ENCODE results near the gene ABHD11. TPM values are rescaled to one million over a fixed set of nuclear protein-coding genes. Genes with fewer than 3 reads are reported as not detected.

Gene ABHD11
- total RNA-seq, 5 donors from 2014 or later (not counting 1 experiment from before 2014, with no cell fraction given): 14.5 to 24.3 (median 18.8) TPM

DNA sequence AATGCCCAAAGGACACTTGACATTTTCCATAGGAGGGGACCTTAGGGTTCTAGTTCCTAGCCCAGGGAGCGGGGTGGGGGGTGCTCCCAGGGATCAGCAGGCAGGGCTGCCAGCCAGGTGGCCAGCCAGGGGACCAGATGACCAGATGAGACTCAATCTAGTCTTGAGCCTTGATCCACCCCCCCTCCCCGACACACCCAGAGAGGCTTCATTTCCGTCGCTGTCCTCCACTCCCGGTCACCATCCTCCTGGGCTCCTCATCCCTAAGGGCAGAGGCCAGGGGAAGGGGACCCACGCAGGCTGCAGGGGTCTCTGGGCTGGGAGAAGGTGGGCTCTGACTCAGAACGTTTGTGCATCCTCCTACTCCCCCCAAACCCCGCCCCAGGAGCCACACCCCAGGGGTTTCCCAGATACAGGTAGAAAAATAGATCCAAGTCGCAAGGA is 20.1 kb downstream of the ABHD11 start:
- Mint-ChIP-seq H3K36me3 (no peaks in the 10 kb centered on the region), H3K9me3 (no peaks in the 10 kb centered on the region), H3K27ac (no peak overlapping the region), H3K27me3 (peaks cover 2 to 5% of the 10 kb centered on the region in 2 donors), H3K4me3 (peak overlapping the region; percentile 72 to 86 (median 86)), H3K4me1 (peaks cover 25 to 33% (median 26%) of the 10 kb centered on the region in 3 donors)
- Histone ChIP-seq H3K27me3 (replicated peaks in 1 of 2; ENCODE audit: control insufficient read depth in 2 of 2, extremely low read depth in 1 of 2, insufficient read depth in 2 of 2, low read length in 1 of 2) (peaks cover 5 to 29% of the 10 kb centered on the region in 2 experiments), H3K4me3 (ENCODE audit: control insufficient read depth in 1 of 2, extremely low read depth in 1 of 2, low read length in 1 of 2) (peak overlapping the region; percentile 73 to 82), H3K4me1 (ENCODE audit: control insufficient read depth in 1 of 2, extremely low read depth in 1 of 2, insufficient read depth in 2 of 2, low read length in 2 of 2) (peaks cover 14 to 42% of the 10 kb centered on the region in 2 experiments), H3K27ac (ENCODE audit: low read length) (peak overlapping the region; percentile 23), H3K36me3 (ENCODE audit: control insufficient read depth in 2 of 2, extremely low read depth in 1 of 2, insufficient read depth in 1 of 2, low read length in 1 of 2) (no peaks in the 10 kb centered on the region), H3K9me3 (no peaks in the 10 kb centered on the region)
- CTCF ChIA-PET: interaction anchor here in 1 of 2 donors (0.9 to 1.3 kb wide), 2 partner anchors 17 to 20 kb away, joined by 4 to 7 read pairs; partner anchors contain the start of gene ABHD11
- DNase-seq: peak in 4 of 35 experiments; percentile 24 to 45 (median 36)
- 26% methylated on average over 5 of the region's 9 CpGs for WGBS (ENCODE audit: insufficient coverage)
- no peak for ATAC-seq (replicated peaks in 1 of 4)
- POLR2A ChIA-PET: no interaction called here

DNA sequence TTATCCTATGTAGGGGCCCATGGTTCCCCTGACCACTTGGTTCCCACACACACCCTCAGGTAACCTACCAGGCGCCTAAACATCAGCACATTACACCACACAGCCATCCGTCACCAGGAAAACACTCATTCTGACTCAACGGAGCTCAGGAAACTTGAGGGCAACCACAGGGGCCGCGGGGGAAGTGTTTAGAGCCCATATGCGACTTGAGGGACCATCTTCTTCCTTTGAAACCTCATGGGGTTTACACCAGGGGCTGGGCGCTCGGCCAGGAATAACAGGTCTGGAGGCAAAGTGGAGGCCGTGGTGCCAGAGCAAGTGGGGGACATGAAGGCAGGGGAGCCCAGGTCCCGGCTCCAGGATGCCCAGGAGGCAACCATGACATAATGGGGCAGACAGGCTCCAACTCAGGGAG is 20.6 kb downstream of the ABHD11 start:
- peak; percentile 71 to 82 (median 74) for ATAC-seq (replicated peaks in 1 of 4)
- Histone ChIP-seq H3K27me3 (replicated peaks in 1 of 2; ENCODE audit: control insufficient read depth in 2 of 2, extremely low read depth in 1 of 2, insufficient read depth in 2 of 2, low read length in 1 of 2) (peaks cover 5 to 29% of the 10 kb centered on the region in 2 experiments), H3K36me3 (ENCODE audit: control insufficient read depth in 2 of 2, extremely low read depth in 1 of 2, insufficient read depth in 1 of 2, low read length in 1 of 2) (no peaks in the 10 kb centered on the region), H3K9me3 (no peaks in the 10 kb centered on the region), H3K27ac (ENCODE audit: low read length) (peak overlapping the region; percentile 23), H3K4me3 (ENCODE audit: control insufficient read depth in 1 of 2, extremely low read depth in 1 of 2, low read length in 1 of 2) (peak overlapping the region; percentile 73 to 82), H3K4me1 (ENCODE audit: control insufficient read depth in 1 of 2, extremely low read depth in 1 of 2, insufficient read depth in 2 of 2, low read length in 2 of 2) (peaks cover 14 to 42% of the 10 kb centered on the region in 2 experiments)
- Mint-ChIP-seq H3K27ac (peak overlapping the region; percentile 35 to 78), H3K4me3 (peak overlapping the region; percentile 72 to 86 (median 86)), H3K9me3 (no peaks in the 10 kb centered on the region), H3K27me3 (peaks cover 2 to 5% of the 10 kb centered on the region in 2 donors), H3K4me1 (peaks cover 26 to 34% (median 26%) of the 10 kb centered on the region in 3 donors), H3K36me3 (no peaks in the 10 kb centered on the region)
- 2% methylated on average over 7 of the region's 10 CpGs for WGBS (ENCODE audit: insufficient coverage)
- peak; percentile 40 to 79 (median 60) for DNase-seq
- ChIA-PET POLR2A (no interaction called here), CTCF (interaction anchor here in 1 of 2 donors (0.9 to 1.3 kb wide), 2 partner anchors 17 to 20 kb away, joined by 4 to 7 read pairs; partner anchors contain the start of gene ABHD11)

DNA sequence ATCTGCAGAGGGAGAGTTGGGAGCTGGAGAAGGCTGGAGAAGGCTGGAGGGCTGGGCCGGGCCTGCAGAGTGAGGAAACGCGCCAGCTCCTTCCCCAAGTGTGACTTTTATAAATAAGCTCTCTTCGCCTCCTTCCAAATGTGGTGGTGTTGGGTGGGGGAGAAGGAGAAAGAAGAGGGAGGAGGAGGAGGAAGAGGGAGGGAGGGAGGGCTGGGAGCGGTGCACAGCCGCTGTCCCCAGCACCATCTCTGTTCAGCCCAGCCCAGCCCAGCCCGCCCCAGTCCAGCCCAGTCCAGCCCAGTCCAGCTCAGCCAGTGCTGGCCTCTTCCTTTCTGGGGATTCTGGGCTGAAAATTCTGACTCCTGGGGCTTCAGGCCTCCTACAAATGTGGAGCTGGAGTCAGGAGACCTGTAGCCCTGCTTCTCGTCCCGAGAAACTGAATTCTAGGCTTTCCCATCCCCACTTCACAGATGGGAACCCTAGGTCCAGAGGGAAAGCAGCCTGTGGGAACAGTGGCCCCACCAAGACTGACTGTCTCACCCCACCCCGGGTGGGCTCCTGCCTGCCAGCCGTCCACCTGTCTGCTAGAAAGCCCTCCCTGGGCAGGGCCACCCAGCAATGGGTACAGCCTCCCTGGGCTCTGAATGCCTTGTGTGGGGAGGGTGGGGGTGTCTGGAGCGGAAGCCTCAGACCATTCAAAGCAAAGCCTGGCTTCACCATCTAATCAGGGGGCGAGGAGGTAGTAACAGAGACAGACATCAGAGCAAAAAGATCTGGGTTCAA is 21.4 kb downstream of the ABHD11 start:
- ATAC-seq (replicated peaks in 1 of 4) (no peak), DNase-seq (no peak)
- Histone ChIP-seq H3K27ac (ENCODE audit: low read length) (no peak overlapping the region), H3K4me3 (ENCODE audit: control insufficient read depth in 1 of 2, extremely low read depth in 1 of 2, low read length in 1 of 2) (peak overlapping the region in 1 of 2 donors; percentile 82), H3K4me1 (ENCODE audit: control insufficient read depth in 1 of 2, extremely low read depth in 1 of 2, insufficient read depth in 2 of 2, low read length in 2 of 2) (peaks cover 14 to 42% of the 10 kb centered on the region in 2 experiments), H3K27me3 (replicated peaks in 1 of 2; ENCODE audit: control insufficient read depth in 2 of 2, extremely low read depth in 1 of 2, insufficient read depth in 2 of 2, low read length in 1 of 2) (peaks cover 5 to 29% of the 10 kb centered on the region in 2 experiments), H3K9me3 (no peaks in the 10 kb centered on the region), H3K36me3 (ENCODE audit: control insufficient read depth in 2 of 2, extremely low read depth in 1 of 2, insufficient read depth in 1 of 2, low read length in 1 of 2) (no peaks in the 10 kb centered on the region)
- ChIA-PET POLR2A (interaction anchor here in 1 of 2 donors (0.6 kb wide), 1 partner anchor 21 kb away, joined by 4 read pairs; no protein-coding TSS in a partner anchor), CTCF (interaction anchor here (0.6 to 1.3 kb wide), 4 partner anchors 11 to 21 kb away, joined by 3 to 7 read pairs (median 4); partner anchors contain the start of gene ABHD11 (in 1 of the 2))
- no peaks in the 10 kb centered on the region for H3K9me3 Mint-ChIP-seq
- H3K4me3 Mint-ChIP-seq: peak overlapping the region; percentile 72 to 86 (median 86)
- H3K27me3 Mint-ChIP-seq: peaks cover 2 to 5% of the 10 kb centered on the region in 2 donors
- peaks cover 26 to 38% (median 30%) of the 10 kb centered on the region in 3 donors for H3K4me1 Mint-ChIP-seq
- 86% methylated on average over 4 of the region's 13 CpGs for WGBS (ENCODE audit: insufficient coverage)
- no peaks in the 10 kb centered on the region for H3K36me3 Mint-ChIP-seq
- peak overlapping the region in 1 of 2 donors; percentile 22 for H3K27ac Mint-ChIP-seq

DNA sequence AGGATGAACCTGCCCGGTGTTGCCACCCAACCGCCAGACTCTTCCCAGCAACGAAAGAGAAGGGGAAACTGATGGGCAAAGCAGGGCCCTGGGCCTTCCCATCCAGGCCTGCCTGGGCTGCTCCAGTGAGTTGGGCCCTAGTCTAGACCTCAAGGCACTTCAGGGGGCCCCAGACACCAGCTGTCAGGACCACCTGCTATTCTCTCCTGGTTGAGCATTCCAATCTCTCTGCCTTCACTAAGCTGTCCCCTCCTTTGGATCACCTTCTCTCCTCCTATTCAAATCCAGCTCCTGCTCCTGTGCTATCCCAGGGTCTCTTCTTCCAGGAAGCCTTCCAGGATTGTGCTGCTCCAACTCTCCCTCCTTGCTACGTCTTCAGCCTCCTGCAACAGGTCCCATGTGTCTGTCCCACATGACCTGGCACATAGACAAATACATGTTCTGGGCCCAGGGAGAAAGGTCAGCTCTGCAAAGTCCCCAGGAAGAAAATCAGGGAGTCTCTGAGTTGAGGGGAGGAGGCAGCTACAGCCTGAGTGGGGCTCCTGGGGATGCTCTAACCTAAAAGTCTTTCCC is 22.2 kb downstream of the ABHD11 start:
- ChIA-PET POLR2A (interaction anchor here in 1 of 2 donors (0.6 kb wide), 1 partner anchor 21 kb away, joined by 4 read pairs; no protein-coding TSS in a partner anchor), CTCF (interaction anchor here (0.6 to 0.7 kb wide), 2 partner anchors 10 to 12 kb away, joined by 3 read pairs; no protein-coding TSS in a partner anchor)
- DNase-seq: no peak
- no peaks in the 10 kb centered on the region for H3K36me3 ChIP-seq (ENCODE audit: control insufficient read depth in 2 of 2, extremely low read depth in 1 of 2, insufficient read depth in 1 of 2, low read length in 1 of 2)
- peaks cover 26 to 38% (median 30%) of the 10 kb centered on the region in 3 donors for H3K4me1 Mint-ChIP-seq
- H3K9me3 ChIP-seq: no peaks in the 10 kb centered on the region
- H3K4me1 ChIP-seq (ENCODE audit: control insufficient read depth in 1 of 2, extremely low read depth in 1 of 2, insufficient read depth in 2 of 2, low read length in 2 of 2): peaks cover 14 to 42% of the 10 kb centered on the region in 2 experiments
- no peak overlapping the region for H3K4me3 ChIP-seq (ENCODE audit: control insufficient read depth in 1 of 2, extremely low read depth in 1 of 2, low read length in 1 of 2)
- no peak overlapping the region for H3K27ac Mint-ChIP-seq
- WGBS (ENCODE audit: insufficient coverage): 92% methylated on average over 4 of the region's 4 CpGs
- no peak overlapping the region for H3K27ac ChIP-seq (ENCODE audit: low read length)
- ATAC-seq (replicated peaks in 1 of 4): no peak
- H3K27me3 Mint-ChIP-seq: peaks cover 2 to 5% of the 10 kb centered on the region in 2 donors
- H3K36me3 Mint-ChIP-seq: no peaks in the 10 kb centered on the region
- H3K4me3 Mint-ChIP-seq: no peak overlapping the region
- H3K27me3 ChIP-seq (replicated peaks in 1 of 2; ENCODE audit: control insufficient read depth in 2 of 2, extremely low read depth in 1 of 2, insufficient read depth in 2 of 2, low read length in 1 of 2): peaks cover 3 to 29% of the 10 kb centered on the region in 2 experiments
- H3K9me3 Mint-ChIP-seq: no peaks in the 10 kb centered on the region

DNA sequence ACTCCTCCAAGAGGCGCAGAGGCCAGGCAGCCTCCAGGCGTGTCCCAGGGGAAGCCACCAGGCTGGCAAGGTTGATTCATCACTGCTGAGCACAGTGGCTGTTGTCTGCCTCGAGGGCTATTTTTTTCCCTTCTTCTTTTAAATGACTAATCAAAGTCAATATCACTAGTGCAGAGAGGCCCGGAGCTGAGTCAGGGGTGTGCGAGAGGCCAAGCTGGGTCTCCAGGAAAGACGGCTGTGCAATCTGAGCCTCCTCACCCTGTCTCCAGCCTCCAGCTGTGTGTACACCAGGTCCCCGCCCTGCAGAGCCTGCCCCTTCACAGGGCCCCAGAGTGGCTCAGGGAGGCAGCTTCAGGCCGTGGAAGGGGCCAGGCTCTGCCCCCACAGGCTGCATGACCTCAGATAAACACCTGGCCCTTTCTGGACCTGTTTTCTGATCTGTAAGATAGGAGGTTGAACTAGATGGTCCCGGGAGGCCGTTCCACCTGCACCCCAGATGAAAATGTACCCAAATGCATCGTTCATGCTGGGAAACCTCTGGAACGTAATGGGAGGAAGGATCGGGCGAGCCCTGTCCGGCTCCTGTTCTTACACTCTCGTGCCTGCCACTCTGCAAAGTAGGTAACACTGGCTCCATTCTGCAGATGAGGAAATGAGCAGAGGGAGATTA is 22.8 kb downstream of the ABHD11 start:
- H3K27ac ChIP-seq (ENCODE audit: low read length): no peak overlapping the region
- no peaks in the 10 kb centered on the region for H3K36me3 ChIP-seq (ENCODE audit: control insufficient read depth in 2 of 2, extremely low read depth in 1 of 2, insufficient read depth in 1 of 2, low read length in 1 of 2)
- no peaks in the 10 kb centered on the region for H3K9me3 ChIP-seq
- peaks cover 2 to 5% of the 10 kb centered on the region in 2 donors for H3K27me3 Mint-ChIP-seq
- H3K36me3 Mint-ChIP-seq: no peaks in the 10 kb centered on the region
- no peak for DNase-seq
- ChIA-PET POLR2A (interaction anchor here in 1 of 2 donors (0.6 kb wide), 1 partner anchor 13 kb away, joined by 6 read pairs; no protein-coding TSS in a partner anchor), CTCF (interaction anchor here in 1 of 2 donors (0.5 to 0.6 kb wide), 2 partner anchors 8 to 272 kb away, joined by 3 to 6 read pairs; no protein-coding TSS in a partner anchor)
- peaks cover 26 to 38% (median 30%) of the 10 kb centered on the region in 3 donors for H3K4me1 Mint-ChIP-seq
- no peaks in the 10 kb centered on the region for H3K9me3 Mint-ChIP-seq
- 75% methylated on average over 15 of the region's 16 CpGs for WGBS (ENCODE audit: insufficient coverage)
- no peak for ATAC-seq (replicated peaks in 1 of 4)
- peaks cover 3 to 29% of the 10 kb centered on the region in 2 experiments for H3K27me3 ChIP-seq (replicated peaks in 1 of 2; ENCODE audit: control insufficient read depth in 2 of 2, extremely low read depth in 1 of 2, insufficient read depth in 2 of 2, low read length in 1 of 2)
- no peak overlapping the region for H3K4me3 ChIP-seq (ENCODE audit: control insufficient read depth in 1 of 2, extremely low read depth in 1 of 2, low read length in 1 of 2)
- H3K27ac Mint-ChIP-seq: no peak overlapping the region
- H3K4me1 ChIP-seq (ENCODE audit: control insufficient read depth in 1 of 2, extremely low read depth in 1 of 2, insufficient read depth in 2 of 2, low read length in 2 of 2): peaks cover 14 to 42% of the 10 kb centered on the region in 2 experiments
- H3K4me3 Mint-ChIP-seq: no peak overlapping the region
